NCI-H748 treated with DMSO at 0.1 percent for 48 hours (cell line): ENCODE data around the gene OR4P4.

Source experiments
- DNase-seq: peaks from one replicate; lab custom pipeline; 2025; lab: John Stamatoyannopoulos, UW

Gene OR4P4

GRCh38 chr11:55634813-55635212 lies at the start of gene OR4P4:
Gene OR4P4 (plus strand): TSS chr11:55635113.
- DNase-seq: no peak

DNA sequence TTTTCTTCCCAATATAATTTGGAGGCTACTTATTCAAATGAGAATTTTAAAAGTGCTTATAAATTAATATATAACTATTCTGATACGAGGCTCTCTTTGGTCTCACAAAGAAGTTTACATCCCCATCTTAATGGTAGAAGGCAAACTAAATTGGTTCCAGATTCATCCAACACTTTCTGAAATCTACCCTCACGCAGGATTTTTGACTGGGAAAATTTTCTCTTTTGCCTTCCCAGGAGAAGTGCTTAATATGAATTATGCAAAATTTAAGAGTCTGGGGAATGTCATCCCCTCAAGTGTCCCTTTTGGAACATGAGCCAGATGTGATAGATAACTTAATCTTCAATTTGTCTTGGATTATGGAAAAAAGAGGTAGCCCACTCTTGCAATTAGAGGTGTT lies 27.4 kb upstream of the OR4P4 start, which contains the start of gene OR4C11:
Gene OR4C11 (minus strand): TSS at position 101 of the 400 bp plus-strand sequence. CDS start 3,272 bp downstream, outside the sequence.
- no peak for DNase-seq

- no peak for DNase-seq
These were observed 10.4 kb upstream of the OR4P4 start for GRCh38 chr11:55624531-55624930.

- DNase-seq: no peak
These were observed 13.1 kb downstream of the OR4P4 start, which contains the start of gene OR4S2 for GRCh38 chr11:55648027-55648426. Gene OR4S2 (plus strand): TSS chr11:55648327. CDS start chr11:55650904, 2,577 bp downstream.

- DNase-seq: no peak
These were observed 17.6 kb downstream of the OR4P4 start for GRCh38 chr11:55652560-55652959.

- DNase-seq: no peak
These were observed 20.2 kb downstream of the OR4P4 start for GRCh38 chr11:55655096-55655495.

DNA sequence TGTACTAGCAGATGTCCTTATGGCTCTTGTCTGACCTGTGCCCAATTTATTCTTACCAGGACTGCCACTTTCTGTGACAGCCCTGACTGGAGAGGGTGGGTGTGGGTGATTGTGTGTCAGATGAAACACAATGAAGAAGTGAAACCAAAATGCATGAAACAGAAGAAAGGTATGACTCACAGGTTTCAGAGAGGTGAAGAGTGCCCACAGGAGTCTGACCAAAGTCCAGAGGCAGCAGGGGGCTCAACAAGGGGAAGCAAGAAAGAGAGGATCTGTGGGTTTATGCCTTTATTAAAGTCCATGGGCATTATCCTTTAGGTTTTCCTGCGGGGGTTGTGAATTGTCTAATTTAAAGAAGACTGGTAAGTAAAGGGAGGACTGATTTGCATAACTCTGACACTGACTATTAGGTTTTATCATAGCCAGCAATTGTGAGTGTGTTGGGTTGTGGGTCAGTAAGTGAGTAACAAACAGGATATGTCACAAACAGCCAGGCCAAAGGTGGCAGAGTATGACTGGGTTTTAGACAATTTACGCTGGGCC lies 23.2 kb downstream of the OR4P4 start:
- DNase-seq: no peak

GRCh38 chr11:55658608-55659007 lies 23.7 kb downstream of the OR4P4 start:
- no peak for DNase-seq

DNA sequence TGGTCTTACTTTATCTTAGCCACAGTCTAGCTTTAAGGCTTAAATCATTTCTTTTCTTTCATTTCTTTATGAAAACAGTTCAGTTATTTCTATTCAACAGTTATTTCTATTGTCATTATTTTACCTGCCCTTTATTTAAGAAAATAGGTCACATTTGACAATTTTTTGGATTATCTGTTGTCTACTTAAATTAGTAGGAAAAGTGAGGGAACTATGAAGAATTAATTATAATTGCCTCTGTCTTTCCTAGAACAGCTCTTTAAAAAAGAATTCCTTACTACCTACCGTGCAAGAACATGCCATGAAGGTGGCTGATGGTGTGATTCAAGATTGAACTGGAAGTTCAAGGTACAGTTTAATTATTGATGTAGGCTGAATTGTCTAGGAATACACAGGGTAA lies 27.0 kb downstream of the OR4P4 start, which contains the start of gene OR4C6:
Gene OR4C6 (plus strand): TSS at position 301 of the 400 bp plus-strand sequence. CDS start 2,966 bp downstream, outside the sequence.
- no peak for DNase-seq

DNA sequence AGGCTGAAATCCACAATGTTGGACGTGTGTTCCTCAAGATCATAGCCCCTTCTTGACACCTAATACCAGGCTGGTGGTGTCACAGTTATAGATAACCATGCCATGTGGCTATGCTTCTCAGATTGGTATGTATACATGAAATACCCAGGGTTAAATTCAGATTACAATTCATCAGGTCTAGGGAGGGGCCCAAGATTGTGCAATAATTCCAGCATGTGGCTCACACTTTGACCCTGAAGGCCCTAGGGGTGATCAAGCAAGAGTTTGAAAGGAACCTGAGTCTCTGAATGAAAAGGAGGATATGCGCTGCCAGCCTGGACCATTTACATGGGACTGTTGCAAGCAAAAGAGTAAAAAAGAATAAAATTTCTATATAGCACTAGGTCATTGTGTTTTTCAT lies 34.5 kb downstream of the OR4P4 start:
- DNase-seq: no peak

GRCh38 chr11:55673860-55674259 lies 38.9 kb downstream of the OR4P4 start:
- DNase-seq: no peak
